G401.6 (cell line): ENCODE measurements around the gene GLG1.

Source experiments
- FAIRE-seq: peaks from 2 replicates; lab custom pipeline; 2012; peaks lifted over from hg19 to GRCh38; lab: Jason Lieb, UNC

The GLG1 gene

DNA sequence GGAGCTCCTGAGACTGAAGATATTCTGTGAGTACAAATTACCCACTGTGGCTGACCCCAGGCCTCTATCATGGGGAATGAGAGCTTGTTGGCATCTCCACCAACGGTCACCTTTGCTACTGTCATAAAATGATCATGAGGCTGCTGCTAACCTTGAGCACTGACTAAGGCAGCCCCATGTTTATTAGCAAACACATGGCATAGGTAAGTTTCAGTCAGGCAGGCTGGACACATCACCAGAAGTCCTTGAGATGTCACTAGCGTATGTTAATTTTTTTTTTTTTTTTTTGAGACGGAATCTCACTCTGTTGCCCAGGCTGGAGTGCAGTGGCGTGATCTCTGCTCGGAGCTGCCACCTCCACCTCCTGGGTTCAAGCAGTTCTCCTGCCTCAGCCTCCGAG lies 1.5 kb upstream of the GLG1 start:
- FAIRE-seq: no peak

DNA sequence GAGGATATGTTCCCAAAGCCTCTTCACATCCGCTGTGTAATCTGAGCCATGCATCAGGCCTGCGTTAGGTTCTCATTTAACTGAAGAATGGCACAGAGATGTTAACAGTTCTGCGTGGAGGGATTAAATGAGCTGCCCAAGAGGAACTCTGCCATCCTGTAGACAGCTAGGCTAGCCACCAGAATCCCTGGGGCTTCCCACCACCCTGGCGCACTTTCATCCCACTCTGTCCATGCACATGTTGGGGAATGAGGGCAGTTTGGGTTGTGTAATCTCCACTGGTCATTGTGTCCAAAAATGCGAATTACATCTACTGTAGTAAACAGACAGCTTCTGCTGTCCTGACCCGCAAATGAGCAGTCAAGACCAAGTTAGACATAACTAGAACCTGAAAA lies 1.0 kb upstream of the GLG1 start:
- no peak for FAIRE-seq

DNA sequence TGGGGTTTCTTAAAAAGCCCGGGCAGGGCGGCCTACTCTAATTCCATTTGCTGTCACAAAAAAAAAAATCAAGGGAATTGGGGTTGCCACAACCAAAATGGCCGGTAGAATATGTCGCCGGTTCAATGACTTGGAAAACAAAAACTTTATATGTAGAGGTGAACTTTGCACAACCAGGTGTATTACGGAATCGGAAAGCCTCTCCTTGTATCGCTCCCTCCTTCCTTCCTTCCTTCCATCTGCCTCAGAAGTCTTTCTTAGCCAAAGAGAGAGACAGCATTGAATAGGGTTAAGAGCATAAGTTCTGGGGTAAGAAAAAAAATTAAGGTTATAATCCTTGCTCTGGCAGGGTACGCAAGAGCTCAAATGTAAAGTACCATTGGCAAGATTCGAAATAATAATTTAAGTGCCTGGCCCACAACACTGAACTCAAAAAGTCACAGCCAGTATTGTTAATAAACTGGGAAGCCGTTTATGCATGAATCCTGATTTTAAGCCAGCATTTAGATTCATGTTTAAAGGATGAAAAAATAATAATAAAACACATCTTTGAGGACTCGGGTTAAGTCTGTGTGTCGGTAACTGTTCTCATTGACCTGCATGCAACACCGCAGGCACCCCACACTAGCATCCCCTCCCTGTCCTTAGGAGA lies 522 bp upstream of the GLG1 start:
- FAIRE-seq: no peak

DNA sequence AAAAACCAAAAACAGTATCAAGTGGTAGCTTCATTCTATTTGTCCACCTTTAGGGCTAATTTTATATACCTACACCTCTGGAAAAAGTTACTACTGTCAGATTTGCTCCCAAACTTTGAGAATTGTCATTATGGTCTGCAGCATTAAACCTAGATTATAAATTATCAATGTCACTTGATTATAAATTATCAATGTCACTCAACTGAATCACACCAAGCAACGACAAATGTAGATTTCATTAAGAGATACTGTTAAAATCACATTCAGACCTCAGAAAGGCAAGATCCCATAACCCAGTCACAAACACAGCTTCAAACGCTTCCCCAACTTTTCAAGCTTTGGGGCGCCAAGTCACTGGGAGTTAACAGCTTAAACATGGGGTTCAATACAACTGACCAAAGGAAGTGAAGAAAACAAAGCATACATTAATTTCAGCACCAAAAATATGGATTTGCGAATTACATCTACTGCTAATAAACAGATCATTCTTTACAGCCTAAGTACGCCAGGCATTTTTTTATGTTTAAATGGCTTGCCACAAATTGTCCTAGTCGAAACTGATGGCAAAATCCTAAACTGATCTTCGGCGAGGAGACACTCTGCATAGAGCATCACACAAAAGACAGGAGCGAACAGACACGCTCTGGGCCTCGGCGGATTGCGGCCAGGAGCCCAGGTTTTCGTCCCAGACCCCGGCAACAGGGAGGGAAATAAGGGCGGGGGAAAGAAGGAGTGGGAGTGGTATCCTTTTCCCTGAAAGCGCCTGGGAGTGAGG lies 981 bp downstream of the GLG1 start:
- no peak for FAIRE-seq

DNA sequence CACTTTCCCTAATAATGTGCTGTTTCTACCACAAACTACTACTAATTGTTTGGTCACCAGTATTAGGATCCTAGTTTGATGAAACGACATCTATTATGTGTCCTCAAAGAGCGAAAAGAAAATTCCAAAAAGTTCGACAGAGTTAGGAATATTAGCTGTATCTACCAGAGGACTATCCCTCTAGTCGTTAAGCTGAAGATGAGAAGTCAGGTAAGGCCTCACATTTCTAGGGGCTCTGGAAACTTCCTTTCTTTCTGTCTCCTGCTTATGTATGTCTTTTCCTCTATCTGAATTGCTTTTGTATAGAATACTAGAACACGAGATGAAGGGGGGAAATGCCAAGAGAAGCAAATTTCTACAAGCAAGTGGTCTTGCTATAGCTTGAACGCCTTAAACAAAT lies 1.6 kb downstream of the GLG1 start:
- FAIRE-seq: no peak

DNA sequence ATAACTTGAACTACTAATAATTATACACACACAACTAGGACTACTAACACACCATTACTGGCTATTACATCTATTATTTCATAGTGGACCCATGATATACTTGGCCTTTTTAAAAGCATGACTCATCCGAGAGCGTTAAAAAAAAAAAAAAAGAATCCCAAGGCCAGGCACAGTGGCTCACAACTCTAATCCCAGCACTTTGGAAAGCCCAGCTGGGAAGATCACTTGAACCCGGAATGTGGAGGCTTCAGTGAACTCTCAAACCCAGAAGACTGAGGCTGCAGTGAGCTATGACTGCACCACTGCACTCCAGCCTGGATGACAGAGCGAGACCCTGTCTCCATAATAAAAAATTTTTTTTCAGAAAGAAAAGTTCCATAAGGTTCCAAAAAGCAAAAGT lies 3.1 kb downstream of the GLG1 start:
- FAIRE-seq: no peak

DNA sequence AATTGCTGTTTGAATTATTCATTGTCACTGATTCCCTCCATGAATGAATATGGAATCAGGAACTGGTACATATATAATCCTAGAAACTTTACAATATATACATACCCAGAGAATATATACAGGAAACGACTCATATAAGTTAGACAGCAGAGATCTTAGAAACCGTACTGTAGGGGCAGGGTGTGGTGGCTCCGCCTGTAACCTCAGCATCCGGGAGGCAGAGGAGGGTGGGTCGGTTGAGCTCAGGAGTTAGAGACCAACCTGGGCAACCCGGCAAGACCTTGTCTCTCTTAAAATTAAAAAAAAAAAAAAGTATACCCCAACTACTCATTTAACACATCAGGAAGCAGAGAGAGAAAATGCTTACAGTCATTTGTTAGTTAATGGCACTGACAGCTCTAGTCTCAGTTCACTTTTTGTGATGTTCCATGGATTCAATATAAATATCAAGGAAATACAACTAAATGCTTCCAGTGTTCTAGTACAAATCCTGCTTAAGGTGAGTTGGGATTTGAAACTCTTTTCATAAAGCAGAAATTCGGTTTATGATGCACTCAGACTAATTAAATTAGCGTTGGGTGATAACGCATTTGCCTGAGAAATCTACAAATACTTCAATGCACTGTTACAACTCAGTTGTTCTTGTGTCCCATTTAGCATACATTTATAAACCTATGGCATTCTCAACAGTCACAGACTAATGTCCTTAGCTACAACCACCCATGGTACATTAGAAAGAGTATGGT lies 5.6 kb downstream of the GLG1 start:
- no peak for FAIRE-seq

DNA sequence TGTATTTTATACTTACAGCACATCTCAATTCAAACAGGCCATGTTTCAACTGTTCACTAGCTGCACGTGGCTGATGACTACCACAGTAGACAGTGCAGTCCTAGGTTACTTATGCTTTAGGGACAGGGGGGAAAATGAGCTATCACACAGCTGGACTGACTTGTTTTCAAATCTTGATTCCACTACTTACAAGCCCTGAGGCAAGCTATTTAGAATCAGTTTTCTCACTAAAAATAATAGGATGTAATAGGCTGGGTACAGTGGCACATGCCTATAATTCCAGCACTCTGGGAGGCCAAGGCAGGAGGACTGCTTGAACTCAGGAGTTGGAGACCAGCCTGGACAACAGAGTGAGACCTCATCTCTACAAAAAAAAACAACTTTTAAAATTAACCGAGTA lies 10.3 kb downstream of the GLG1 start:
- no peak for FAIRE-seq

DNA sequence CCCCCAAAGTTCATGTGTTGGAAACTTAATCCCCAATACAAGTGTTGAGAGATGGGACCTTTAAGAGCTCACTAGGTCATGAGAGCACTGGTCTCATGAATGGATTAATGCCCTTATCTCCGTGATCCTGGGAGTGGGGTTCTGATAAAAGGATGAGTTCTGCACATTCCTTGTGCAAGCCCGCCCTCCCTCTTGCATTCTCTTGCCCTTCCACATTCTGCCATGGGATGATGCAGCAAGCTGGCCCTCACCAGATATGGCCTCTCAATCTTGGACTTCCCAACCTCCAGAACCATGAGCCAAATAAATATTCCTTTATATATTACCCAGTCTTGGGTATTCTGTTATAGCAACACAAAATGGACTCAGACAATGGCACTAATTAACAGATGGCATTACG lies 14.1 kb downstream of the GLG1 start:
- no peak for FAIRE-seq

DNA sequence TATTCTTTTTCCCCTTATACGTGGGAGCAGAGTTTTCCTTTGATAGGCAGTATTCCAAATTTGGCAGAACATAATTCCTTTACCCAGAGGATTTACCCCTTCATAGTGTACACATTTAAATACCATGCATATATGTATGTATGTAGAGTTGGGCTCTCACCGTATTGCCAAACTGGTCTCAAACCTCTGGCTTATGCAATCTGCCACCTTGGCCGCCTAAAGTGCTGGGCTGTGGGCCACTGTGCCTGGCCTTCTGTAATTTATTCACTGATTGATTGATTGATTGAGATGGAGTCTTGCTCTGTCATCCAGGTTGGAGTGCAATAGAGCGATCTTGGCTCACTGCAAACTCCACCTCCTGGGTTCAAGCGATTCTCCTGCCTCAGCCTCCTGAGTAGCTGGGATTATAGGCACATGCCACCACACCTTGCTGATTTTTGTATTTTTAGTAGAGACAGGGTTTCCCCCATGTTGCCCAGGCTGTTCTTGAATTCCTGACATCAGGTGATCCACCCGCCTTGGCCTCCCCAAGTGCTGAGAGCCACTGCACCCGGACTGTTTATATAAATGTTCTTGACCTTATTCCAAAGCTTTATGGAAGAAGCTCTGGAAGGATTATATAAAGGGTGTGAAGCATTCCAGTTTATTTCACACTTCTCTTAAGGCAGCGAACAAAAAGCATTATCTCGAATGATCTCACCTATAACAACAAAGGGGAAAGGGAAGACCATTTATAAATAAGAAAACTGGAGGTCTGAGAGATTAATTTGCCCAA lies 14.9 kb downstream of the GLG1 start:
- no peak for FAIRE-seq

DNA sequence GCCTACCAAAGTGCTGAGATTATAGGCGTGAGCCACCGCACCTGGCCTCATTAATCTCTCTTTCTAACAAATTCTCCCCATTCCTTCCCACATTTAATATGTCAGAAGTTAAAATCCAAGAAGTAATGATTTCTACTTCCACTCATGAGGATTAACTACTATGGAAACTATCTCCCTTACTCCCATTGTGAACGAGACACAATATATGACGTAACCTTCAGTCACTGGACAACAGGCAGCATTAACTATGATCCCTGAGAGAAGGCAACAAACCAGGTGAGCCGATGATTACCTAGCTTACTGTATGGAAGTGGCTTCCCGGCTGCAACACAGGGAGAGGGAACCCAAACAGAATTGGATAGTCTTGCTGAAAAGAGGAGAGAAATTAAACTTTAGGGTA lies 20.0 kb downstream of the GLG1 start:
- no peak for FAIRE-seq

DNA sequence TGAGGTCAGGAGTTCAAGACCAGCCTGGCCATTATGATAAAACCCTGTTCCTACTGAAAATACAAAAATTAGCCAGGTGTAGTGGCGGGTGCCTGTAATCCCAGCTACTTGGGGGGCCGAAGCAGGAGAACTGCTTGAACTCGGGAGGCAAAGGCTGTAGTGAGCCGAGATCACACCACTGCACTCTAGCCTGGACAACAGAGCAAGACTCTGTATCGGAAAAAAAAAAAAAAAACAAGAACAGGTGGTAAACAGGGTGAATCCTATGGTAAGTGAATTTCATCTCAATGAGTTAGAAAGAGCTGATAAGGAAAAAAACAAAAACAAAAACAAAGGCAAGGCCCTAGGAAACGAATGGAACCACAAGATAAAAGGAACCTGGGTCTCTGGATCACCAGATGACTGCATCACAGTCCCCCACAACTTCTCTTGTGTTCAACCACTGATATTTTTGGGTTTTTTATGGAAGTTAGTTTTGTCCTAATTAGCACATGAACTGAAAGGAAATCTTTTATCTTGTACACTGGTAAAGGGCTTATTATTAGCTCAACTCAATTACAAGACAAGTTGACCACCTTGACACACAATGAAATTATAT lies 21.0 kb downstream of the GLG1 start:
- FAIRE-seq: no peak

DNA sequence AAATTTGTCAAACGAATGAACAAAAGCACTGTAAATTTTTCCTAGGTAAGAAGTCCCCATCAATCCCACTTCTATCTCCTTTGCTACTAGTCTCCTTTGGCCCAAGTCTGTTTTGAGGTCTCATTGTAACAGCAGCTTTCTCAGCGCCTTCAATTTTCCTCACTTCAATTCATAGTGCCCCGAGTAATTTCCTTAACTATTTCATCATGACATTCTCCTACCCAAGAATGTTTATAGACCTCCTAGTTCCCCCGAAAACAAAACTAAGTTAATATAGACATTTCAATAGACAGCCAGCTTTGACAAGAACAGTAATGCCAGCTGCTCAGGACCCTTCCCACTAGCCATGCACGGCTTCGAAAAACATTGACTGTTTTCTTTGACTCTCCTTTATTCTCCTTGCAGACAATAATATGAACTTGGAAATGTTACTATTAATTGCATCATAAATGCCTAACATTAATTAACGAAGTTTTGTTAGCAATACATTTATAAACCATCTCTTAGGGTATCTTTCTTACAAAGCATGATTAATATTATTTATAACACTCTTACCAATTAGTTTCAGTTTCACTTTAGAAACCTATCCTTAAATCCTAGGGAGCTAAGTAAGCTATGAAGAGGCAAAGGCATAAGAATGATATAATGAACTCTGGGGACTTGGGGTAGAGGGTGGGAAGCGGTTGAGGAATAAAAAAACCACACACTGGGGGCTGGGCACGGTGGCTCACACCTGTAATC lies 22.8 kb downstream of the GLG1 start:
- FAIRE-seq: no peak

DNA sequence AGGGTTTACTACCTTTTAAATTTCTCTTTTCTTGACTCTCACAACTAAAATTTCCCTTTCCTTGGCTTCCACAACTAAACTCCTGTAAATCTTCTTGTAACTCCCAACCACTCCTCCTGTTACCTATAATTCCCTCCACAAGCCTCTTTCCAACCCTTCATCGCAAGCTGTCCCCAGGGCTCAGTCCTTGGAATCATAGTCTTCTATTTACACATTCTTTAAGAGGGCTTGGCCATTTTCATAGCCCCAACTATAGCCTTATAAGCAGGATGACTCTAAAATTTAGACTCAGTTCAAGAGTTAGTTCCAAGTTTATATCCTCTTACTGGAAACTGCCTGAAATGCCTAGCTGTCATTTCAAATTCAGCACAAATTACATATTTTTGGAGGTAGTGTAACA lies 23.9 kb downstream of the GLG1 start:
- FAIRE-seq: no peak

DNA sequence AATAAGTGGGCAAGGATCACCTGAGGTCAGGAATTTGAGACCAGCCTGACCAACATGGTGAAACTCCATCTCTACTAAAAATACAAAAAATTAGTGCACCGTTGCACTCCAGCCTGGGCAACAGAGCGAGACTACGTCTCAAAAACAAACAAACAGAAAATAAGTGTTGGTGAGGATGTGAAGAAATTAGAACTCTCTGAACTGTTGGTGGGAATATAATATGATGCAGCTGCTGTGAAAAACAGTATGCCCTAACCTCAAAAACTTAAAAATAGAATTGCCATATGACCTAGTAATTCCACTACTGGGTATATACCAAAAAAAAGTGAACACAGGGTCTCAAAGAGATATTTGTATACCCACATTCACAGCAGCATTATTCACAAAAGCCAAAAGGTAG lies 26.1 kb downstream of the GLG1 start:
- FAIRE-seq: no peak

DNA sequence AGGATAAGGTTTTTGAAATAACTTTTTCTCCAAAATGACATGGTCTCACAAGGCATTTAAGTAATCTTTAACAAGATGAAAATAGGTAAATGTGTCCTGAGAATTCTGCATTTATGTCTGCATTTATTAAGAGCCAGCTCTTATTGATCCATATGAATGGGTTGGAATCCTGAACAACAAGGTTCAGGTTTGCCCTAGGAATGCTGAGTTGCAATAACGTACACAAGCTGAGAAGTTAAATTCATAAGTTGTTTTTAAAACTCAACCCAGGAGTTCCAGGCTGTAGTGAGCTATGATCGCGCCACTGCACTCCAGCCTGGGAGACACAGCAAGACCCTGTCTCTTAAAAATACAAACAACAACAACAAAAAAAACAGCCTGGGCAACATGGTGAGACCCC lies 28.1 kb downstream of the GLG1 start:
- FAIRE-seq: no peak

DNA sequence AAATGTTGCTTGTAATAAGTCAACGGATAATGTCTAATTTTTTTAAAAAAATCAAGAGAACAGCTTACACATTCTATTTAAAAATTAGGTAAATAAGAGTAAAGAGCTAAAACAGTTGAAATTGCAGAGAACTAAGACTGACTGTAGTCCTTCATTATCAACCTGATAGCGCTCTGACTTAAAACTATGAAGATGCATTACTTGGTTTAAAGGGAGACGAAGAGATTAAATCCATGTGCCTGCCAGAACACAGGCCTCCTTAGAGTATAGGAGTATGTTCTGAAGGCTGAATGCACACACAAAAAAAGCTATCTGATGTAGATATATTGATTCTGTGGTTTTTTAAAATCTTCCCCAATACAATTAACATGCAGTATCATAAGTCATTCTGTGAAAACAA lies 28.5 kb downstream of the GLG1 start:
- FAIRE-seq: no peak

DNA sequence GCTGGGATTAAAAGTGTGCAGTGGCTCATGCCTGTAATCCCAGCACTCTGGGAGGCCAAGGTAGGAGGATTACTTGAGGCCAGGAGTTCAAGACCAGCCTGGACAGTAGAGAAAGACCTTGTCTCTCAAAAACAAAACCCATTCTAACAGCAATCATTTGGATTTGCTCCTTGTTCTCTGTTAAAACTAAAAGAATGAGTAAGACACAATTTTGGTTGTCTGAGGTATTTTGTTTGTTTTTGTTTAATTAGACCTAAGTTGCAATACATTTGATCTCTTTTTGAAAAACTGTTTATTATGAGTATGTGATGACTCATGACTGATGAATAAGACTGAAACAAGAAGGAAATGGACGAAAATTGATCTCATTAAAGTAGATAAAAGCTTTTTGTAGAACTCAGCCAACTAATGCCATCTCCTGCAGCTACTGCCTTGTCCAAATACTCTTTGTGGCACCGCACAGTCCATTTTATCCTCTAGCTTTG lies 29.0 kb downstream of the GLG1 start:
- FAIRE-seq: no peak

DNA sequence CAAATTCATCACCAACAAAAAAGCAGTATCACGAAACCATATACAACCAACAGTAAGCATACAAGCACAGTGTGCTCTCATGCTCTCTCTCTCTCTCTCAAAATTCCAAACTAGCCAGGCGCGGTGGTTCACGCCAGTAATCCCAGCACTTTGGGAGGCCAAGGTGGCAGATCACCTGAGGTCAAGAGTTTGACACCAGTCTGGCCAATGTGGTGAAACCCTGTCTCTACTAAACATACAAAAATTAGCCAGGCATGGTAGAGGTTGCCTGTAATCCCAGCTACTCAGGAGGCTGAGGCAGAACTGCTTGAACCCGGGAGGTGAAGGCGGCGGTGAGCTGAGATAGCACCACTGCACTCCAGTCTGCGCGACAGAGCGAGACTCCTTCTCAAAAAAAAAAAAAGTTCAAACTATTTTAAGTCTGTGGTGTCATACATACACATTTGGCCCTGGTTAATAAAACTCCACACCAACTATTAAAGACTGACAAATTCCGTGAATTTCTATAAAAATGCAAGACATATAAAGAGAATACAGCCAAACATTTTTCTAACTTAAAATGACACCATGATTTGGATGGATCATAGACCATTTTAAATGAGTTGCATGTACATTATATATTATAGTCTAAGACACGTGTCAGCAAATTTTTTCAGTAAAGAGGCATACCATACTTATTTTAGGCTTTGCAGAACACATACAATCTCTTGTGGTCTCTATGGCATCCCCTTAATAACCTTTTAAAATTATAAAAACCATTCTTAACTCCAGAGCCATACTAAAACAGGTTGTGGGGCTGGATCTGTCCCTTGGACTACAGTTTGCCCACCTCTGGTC lies 30.9 kb downstream of the GLG1 start:
- no peak for FAIRE-seq

DNA sequence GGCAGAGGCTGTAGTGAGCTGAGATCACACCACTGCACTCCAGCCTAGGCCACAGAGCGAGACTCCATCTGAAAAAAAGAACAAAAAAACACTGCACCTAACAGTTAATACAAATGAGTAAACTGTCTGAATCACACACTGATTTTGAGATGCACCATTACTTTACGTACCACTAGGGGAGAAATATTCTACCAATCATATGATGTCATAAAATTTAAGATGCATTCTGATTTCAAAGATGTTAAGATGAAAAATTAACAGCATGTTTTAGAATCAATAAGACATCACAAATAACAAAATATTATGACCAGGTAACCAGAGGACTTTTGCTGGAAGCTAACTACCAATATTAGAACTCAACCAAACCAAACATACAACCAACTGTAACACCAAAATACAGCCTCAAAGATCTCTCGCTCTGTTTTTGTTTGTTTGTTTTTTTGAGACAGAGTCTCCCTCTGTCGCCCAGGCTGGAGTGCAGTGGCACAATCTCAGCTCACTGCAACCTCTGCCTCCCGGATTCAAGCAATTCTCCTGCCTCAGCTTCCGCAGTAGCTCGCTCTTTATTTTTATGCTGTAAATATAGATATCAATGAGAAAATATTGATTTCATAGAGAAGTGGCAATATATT lies 31.6 kb downstream of the GLG1 start:
- no peak for FAIRE-seq
